ENCODE measurements around the gene CAPN2.
"Not testable (repeated sequence)": the region's sequence is repeated elsewhere in the genome, so short reads cannot be mapped to it uniquely, and the experiment has no call there.

The CAPN2 gene

DNA sequence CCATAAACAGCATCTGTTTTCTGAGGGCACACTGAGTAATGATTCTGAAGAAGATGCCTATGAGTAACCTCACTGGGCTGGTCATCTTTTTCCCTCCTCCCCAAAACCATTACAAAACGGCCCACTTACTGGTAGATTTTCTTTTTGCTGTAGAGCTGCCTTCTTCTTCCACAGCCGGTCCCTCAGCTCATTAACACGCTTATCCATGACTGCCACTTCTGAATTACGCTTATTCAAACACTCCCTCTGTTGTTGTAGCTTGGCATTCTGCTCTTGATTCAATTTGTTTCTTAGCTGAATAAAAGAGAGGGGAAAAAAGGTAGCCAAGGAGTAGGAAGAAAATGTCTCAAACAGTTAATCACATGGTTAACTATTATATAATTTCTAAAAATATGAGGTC is 90.3 kb downstream of the CAPN2 start:
- TF ChIP-seq, protein P1, sequence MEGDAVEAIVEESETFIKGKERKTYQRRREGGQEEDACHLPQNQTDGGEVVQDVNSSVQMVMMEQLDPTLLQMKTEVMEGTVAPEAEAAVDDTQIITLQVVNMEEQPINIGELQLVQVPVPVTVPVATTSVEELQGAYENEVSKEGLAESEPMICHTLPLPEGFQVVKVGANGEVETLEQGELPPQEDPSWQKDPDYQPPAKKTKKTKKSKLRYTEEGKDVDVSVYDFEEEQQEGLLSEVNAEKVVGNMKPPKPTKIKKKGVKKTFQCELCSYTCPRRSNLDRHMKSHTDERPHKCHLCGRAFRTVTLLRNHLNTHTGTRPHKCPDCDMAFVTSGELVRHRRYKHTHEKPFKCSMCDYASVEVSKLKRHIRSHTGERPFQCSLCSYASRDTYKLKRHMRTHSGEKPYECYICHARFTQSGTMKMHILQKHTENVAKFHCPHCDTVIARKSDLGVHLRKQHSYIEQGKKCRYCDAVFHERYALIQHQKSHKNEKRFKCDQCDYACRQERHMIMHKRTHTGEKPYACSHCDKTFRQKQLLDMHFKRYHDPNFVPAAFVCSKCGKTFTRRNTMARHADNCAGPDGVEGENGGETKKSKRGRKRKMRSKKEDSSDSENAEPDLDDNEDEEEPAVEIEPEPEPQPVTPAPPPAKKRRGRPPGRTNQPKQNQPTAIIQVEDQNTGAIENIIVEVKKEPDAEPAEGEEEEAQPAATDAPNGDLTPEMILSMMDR (conservative IDR thresholded peaks at IDR 0.05; ENCODE audit: low read depth, low read length), result no peak
- H3K79me2 ChIP-seq (ENCODE audit: insufficient read depth, low read depth), result no peaks in the 10 kb centered on the region
- H3K4me2 ChIP-seq, result no peak overlapping the region
- H3K27ac ChIP-seq, result no peak overlapping the region
- H3K36me3 ChIP-seq (ENCODE audit: insufficient read depth), result peaks cover 5% of the 10 kb centered on the region; the same call in 1 of the 2 replicates
- no peak overlapping the region for H3K4me3 ChIP-seq (IDR thresholded peaks at IDR 0.05; ENCODE audit: insufficient read depth, low read depth, low read length)
- H3K9ac ChIP-seq, result no peak overlapping the region
- no peaks in the 10 kb centered on the region for H3K27me3 ChIP-seq (ENCODE audit: insufficient read depth, low read depth)
- no peaks in the 10 kb centered on the region for H4K20me1 ChIP-seq (ENCODE audit: insufficient read depth)
- H3K4me1 ChIP-seq (ENCODE audit: low read depth, poor library complexity, severe bottlenecking), result no peaks in the 10 kb centered on the region
- H2AFZ ChIP-seq (ENCODE audit: low read depth), result no peak overlapping the region

DNA sequence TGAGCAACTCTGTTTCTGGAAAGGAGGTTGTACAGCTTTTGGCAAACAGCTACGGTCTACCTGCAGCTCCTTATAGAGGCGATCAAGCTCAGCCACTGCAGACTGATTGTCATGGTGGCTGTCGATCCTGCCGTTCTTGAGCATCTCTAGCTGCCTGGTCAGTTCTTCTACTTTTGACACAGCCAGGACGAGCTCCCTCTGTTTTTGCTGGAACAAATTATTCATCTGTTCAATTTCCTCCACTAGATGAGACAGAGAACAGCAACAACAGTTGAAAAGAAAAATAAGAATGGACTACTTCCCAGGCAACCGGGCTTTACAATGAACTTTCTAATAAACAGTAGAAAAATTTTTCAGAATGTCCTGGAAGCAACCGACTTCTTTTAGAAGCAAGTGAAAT is 90.9 kb downstream of the CAPN2 start:
- H3K79me2 ChIP-seq (ENCODE audit: insufficient read depth, low read depth), result no peaks in the 10 kb centered on the region
- no peaks in the 10 kb centered on the region for H4K20me1 ChIP-seq (ENCODE audit: insufficient read depth)
- TF ChIP-seq, protein P1 (conservative IDR thresholded peaks at IDR 0.05; ENCODE audit: low read depth, low read length), result no peak
- no peaks in the 10 kb centered on the region for H3K4me1 ChIP-seq (ENCODE audit: low read depth, poor library complexity, severe bottlenecking)
- H3K4me3 ChIP-seq (IDR thresholded peaks at IDR 0.05; ENCODE audit: insufficient read depth, low read depth, low read length), result no peak overlapping the region
- no peak overlapping the region for H3K27ac ChIP-seq
- no peaks in the 10 kb centered on the region for H3K27me3 ChIP-seq (ENCODE audit: insufficient read depth, low read depth)
- H3K4me2 ChIP-seq, result no peak overlapping the region
- peaks cover 5% of the 10 kb centered on the region; the same call in 1 of the 2 replicates for H3K36me3 ChIP-seq (ENCODE audit: insufficient read depth)
- H3K9ac ChIP-seq, result no peak overlapping the region
- H2AFZ ChIP-seq (ENCODE audit: low read depth), result no peak overlapping the region

DNA sequence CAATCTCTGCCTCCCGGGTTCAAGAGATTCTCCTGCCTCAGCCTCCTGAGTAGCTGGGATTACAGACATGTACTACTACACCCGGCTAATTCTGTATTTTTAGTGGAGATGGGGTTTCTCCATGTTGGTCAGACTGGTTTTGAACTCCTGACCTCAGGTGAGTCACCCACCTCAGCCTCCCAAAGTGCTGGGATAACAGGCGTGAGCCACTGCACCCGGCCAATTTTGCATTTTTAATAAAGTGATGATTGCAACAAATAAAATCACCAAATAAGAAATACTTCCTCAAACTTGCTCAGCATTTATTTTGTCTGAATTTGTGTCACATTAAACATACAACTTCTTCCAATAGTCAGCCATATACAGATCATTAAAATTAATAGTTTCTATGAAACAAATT is 97.6 kb downstream of the CAPN2 start:
- not testable (repeated sequence) for H3K36me3 ChIP-seq (ENCODE audit: insufficient read depth); H4K20me1 ChIP-seq (ENCODE audit: insufficient read depth)

DNA sequence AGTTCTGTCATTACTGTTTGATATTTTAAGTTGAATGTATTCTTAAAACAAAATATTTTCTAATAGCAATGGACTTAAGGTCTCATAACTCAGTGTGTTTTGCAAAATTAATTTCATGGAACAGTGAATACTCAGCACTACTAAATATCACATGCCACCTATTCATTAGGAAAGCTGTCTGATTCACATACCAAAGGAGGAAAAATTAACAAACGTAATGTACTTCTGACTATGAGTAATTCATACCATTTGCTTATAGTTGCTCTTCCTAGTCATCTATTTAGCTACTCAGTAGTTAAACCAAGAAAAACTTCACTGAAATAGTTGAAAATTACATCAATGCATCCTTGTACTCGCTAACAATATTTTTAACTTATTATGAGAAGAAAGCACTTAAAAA is 98.2 kb downstream of the CAPN2 start:
- H3K27ac ChIP-seq, result no peak overlapping the region
- no peaks in the 10 kb centered on the region for H3K36me3 ChIP-seq (ENCODE audit: insufficient read depth)
- no peak overlapping the region for H3K4me2 ChIP-seq
- no peak overlapping the region for H2AFZ ChIP-seq (ENCODE audit: low read depth)
- H3K27me3 ChIP-seq (ENCODE audit: insufficient read depth, low read depth), result no peaks in the 10 kb centered on the region
- H3K4me3 ChIP-seq (IDR thresholded peaks at IDR 0.05; ENCODE audit: insufficient read depth, low read depth, low read length), result no peak overlapping the region
- H3K4me1 ChIP-seq (ENCODE audit: low read depth, poor library complexity, severe bottlenecking), result no peaks in the 10 kb centered on the region
- TF ChIP-seq, protein P1 (conservative IDR thresholded peaks at IDR 0.05; ENCODE audit: low read depth, low read length), result no peak
- no peaks in the 10 kb centered on the region for H4K20me1 ChIP-seq (ENCODE audit: insufficient read depth)
- H3K79me2 ChIP-seq (ENCODE audit: insufficient read depth, low read depth), result peaks cover 6% of the 10 kb centered on the region; the same call in 1 of the 2 replicates
- no peak overlapping the region for H3K9ac ChIP-seq

More for the DNA sequence above, 97.6 kb downstream of the CAPN2 start:
- H2AFZ ChIP-seq (ENCODE audit: low read depth); H3K79me2 ChIP-seq (ENCODE audit: insufficient read depth, low read depth); H3K4me3 ChIP-seq (IDR thresholded peaks at IDR 0.05; ENCODE audit: insufficient read depth, low read depth, low read length); H3K27me3 ChIP-seq (ENCODE audit: insufficient read depth, low read depth); H3K4me2 ChIP-seq; H3K9ac ChIP-seq; H3K4me1 ChIP-seq (ENCODE audit: low read depth, poor library complexity, severe bottlenecking); H3K27ac ChIP-seq: not testable (repeated sequence)

DNA sequence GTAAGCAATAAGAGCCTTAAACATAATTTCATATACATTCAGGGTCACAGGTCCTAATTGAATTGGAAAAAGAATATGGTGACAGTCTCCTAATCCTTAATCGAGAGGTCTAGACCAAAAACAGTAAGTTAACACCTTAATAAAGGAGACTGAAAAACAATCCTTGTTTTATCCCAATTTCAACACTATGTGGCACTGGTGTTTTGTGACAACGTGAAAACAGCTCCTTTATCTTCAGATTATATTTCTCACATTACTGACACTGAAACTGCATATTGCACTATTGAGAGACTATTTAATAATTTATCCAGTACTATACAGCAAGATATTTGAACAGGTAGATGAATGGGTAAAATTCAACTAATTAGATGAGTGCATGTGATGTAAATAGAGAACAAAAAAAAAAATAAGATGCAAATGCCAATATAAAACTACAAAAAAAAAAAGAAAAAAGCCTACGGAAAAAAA is 99.3 kb downstream of the CAPN2 start:
- H3K4me2 ChIP-seq, result no peak overlapping the region
- H3K36me3 ChIP-seq (ENCODE audit: insufficient read depth), result no peaks in the 10 kb centered on the region
- H3K79me2 ChIP-seq (ENCODE audit: insufficient read depth, low read depth), result peaks cover 6% of the 10 kb centered on the region; the same call in 1 of the 2 replicates

More for the DNA sequence above, 99.3 kb downstream of the CAPN2 start:
- Histone ChIP-seq H3K27me3 (ENCODE audit: insufficient read depth, low read depth) (no peaks in the 10 kb centered on the region), H2AFZ (ENCODE audit: low read depth) (no peak overlapping the region), H3K4me1 (ENCODE audit: low read depth, poor library complexity, severe bottlenecking) (no peaks in the 10 kb centered on the region), H3K9ac (no peak overlapping the region), H3K27ac (no peak overlapping the region), H3K4me3 (IDR thresholded peaks at IDR 0.05; ENCODE audit: insufficient read depth, low read depth, low read length) (no peak overlapping the region), H4K20me1 (ENCODE audit: insufficient read depth) (no peaks in the 10 kb centered on the region)
- TF ChIP-seq, protein P1 (conservative IDR thresholded peaks at IDR 0.05; ENCODE audit: low read depth, low read length), result peak; percentile 64
